A673 (cell line): ENCODE data around the gene SHC1. TPM values are rescaled to one million over a fixed set of nuclear protein-coding genes. Genes with fewer than 3 reads are reported as not detected.

Experiments
- BruUV-seq: library from RNA; stranded (reverse); fragments of 400-500 nt; replicated peaks from 2 replicates; lab custom pipeline; 2021; lab: Mats Ljungman, UMichigan
- CTCF ChIA-PET: fragments of 300-600 bp; sonication (Branson Sonifier 250); formaldehyde crosslinking; loops from one replicate; lab custom pipeline; 2022; ENCODE audit warnings: antibody characterized with exemption; lab: Charles Lee
- POLR2A ChIA-PET: fragments of 300-600 bp; sonication (Branson Sonifier 250); formaldehyde crosslinking; loops from one replicate; lab custom pipeline; 2022; ENCODE audit warnings: antibody characterized with exemption; ENCODE audit not compliant: low non-redundant PET; lab: Charles Lee
- DNase-seq: peaks from one replicate; pipeline ENCODE4 v3.0.0-alpha.2; 2015; ENCODE audit warnings: low spot score
- H3K27ac ChIP-seq: fragments of 200-600 bp; sonication (generic); 2 replicates; pipeline ENCODE4 v1.5.1; 2016; ENCODE audit warnings: mixed run types, low read depth, mild to moderate bottlenecking, mixed read lengths, antibody characterized with exemption, low read length; ENCODE audit not compliant: poor library complexity, severe bottlenecking
- H3K27me3 ChIP-seq: fragments of 200-600 bp; sonication (generic); replicated peaks from 2 replicates; pipeline ENCODE4 v1.6.1; 2017; ENCODE audit warnings: mixed run types, low read depth, mild to moderate bottlenecking, mixed read lengths, antibody characterized with exemption, low read length; ENCODE audit not compliant: insufficient read depth, poor library complexity
- H3K36me3 ChIP-seq: fragments of 200-600 bp; sonication (generic); 2 replicates; pipeline ENCODE4 v1.6.1; 2016; ENCODE audit warnings: mixed run types, mild to moderate bottlenecking, mixed read lengths, antibody characterized with exemption, low read length; ENCODE audit not compliant: insufficient read depth, poor library complexity, severe bottlenecking
- H3K4me1 ChIP-seq: fragments of 200-600 bp; sonication (generic); 2 replicates; pipeline ENCODE4 v1.6.1; 2017; ENCODE audit warnings: mixed run types, mild to moderate bottlenecking, mixed read lengths, antibody characterized with exemption, low read length; ENCODE audit not compliant: insufficient read depth, poor library complexity, severe bottlenecking
- H3K4me3 ChIP-seq: fragments of 200-600 bp; sonication (generic); 2 replicates; pipeline ENCODE4 v1.5.1; 2016; ENCODE audit warnings: low read depth, mixed run types, mild to moderate bottlenecking, mixed read lengths, low read length; ENCODE audit not compliant: poor library complexity, severe bottlenecking
- H3K9me3 ChIP-seq: fragments of 200-600 bp; sonication (generic); 2 replicates; pipeline ENCODE4 v1.6.1; 2016; ENCODE audit warnings: mixed run types, low read depth, mild to moderate bottlenecking, mixed read lengths, antibody characterized with exemption, low read length; ENCODE audit not compliant: poor library complexity, severe bottlenecking
- CTCF ChIP-seq: fragments of 300-800, 200-600 bp; sonication (generic); conservative IDR thresholded peaks from 2 replicates; pipeline ENCODE4 v1.5.1; 2017; ENCODE audit warnings: low read depth, mild to moderate bottlenecking, antibody characterized with exemption, low read length, moderate library complexity, mixed read lengths
- EZH2 ChIP-seq: fragments of 200-600 bp; sonication (generic); IDR thresholded peaks from 2 replicates; pipeline ENCODE4 v1.6.1; 2017; ENCODE audit warnings: borderline replicate concordance, low read depth, mild to moderate bottlenecking, mixed read lengths, antibody characterized with exemption, low read length; ENCODE audit not compliant: poor library complexity, severe bottlenecking
- intact Hi-C: fragments of 100-400 bp; cut with micrococcal nuclease; formaldehyde crosslinking; loops from one replicate; pipeline ENCODE4 v1.10.0; 2022; ENCODE audit not compliant: unreplicated experiment
- total RNA-seq: library from RNA; stranded (reverse); gene quantifications from 2 replicates; pipeline ENCODE4 v1.2.3, GENCODE V29; 2021

The SHC1 gene
- total RNA-seq, 1 experiment from 2014 or later = 204 TPM

GRCh38 chr1:154963643-154964042 is 6.9 kb downstream of the SHC1 start:
- peaks cover 72% of the 10 kb centered on the region for H3K36me3 ChIP-seq
- intact Hi-C loops = loop anchor here (5.0 kb wide), 2 partner anchors 34 to 99 kb away; partner anchors contain the start of gene EFNA4

GRCh38 chr1:154962795-154963330 is 7.7 kb downstream of the SHC1 start:
- CTCF ChIA-PET = no interaction called here
- Histone ChIP-seq H3K27ac (peak overlapping the region; percentile 99), H3K9me3 (no peaks in the 10 kb centered on the region), H3K4me1 (peaks cover 19% of the 10 kb centered on the region), H3K36me3 (peaks cover 71% of the 10 kb centered on the region), H3K4me3 (peak overlapping the region; percentile 97), H3K27me3 (no peaks in the 10 kb centered on the region)
- intact Hi-C loops = loop anchor here (5.0 kb wide), 2 partner anchors 34 to 99 kb away; partner anchors contain the start of gene EFNA4
- no TSS peak for BruUV-seq
- TF ChIP-seq EZH2 (no peak), CTCF (no peak)
- DNase-seq = no peak
- POLR2A ChIA-PET = interaction anchor here (0.7 kb wide), 1 partner anchor 123 kb away, joined by 4 read pairs; no protein-coding TSS in a partner anchor

More at GRCh38 chr1:154963643-154964042, 6.9 kb downstream of the SHC1 start:
- Histone ChIP-seq H3K27ac (peak overlapping the region; percentile 47), H3K9me3 (no peaks in the 10 kb centered on the region), H3K4me3 (no peak overlapping the region), H3K4me1 (peaks cover 27% of the 10 kb centered on the region), H3K27me3 (no peaks in the 10 kb centered on the region)
- DNase-seq = no peak
- CTCF ChIA-PET = no interaction called here
- TF ChIP-seq EZH2 = no peak
- TF ChIP-seq CTCF = no peak
- POLR2A ChIA-PET = no interaction called here
- no TSS peak for BruUV-seq

- no peak for DNase-seq
- Histone ChIP-seq H3K4me1 (peaks cover 14% of the 10 kb centered on the region), H3K36me3 (peaks cover 64% of the 10 kb centered on the region), H3K27me3 (no peaks in the 10 kb centered on the region), H3K9me3 (no peaks in the 10 kb centered on the region), H3K27ac (peak overlapping the region; percentile 99), H3K4me3 (peak overlapping the region; percentile 97)
- ChIA-PET POLR2A (interaction anchor here (0.7 kb wide), 1 partner anchor 124 kb away, joined by 4 read pairs; no protein-coding TSS in a partner anchor), CTCF (interaction anchor here (1.1 kb wide), 1 partner anchor 11 kb away, joined by 4 read pairs; no protein-coding TSS in a partner anchor)
- intact Hi-C loops = loop anchor here (5.0 kb wide), 2 partner anchors 35 to 100 kb away; partner anchors contain the start of gene EFNA4
- no TSS peak for BruUV-seq
- no peak for TF ChIP-seq EZH2
- no peak; the same call in 1 of the 2 replicates for TF ChIP-seq CTCF
Measured at GRCh38 chr1:154962156-154962749, 8.3 kb downstream of the SHC1 start.
